Peyer's patch (tissue), 4 donors: ENCODE results near the gene BCL2L1. TPM values are rescaled to one million over a fixed set of nuclear protein-coding genes. Genes with fewer than 3 reads are reported as not detected.
A peak's percentile ranks its signal among the peaks of the same experiment; 100 is the strongest.

Source experiments
- DNase-seq, 3 donors: peaks; one replicate each; pipeline ENCODE4 v3.0.0-alpha.2; 2017 to 2019
- H3K27ac ChIP-seq, 4 donors: fragments of 200-600 bp; sonication (generic); one replicate each; pipeline ENCODE4 v1.5.1; 2016 to 2019
- H3K27me3 ChIP-seq, 2 donors: fragments of 200-600 bp; sonication (generic); one replicate each; pipeline ENCODE4 v1.5.1; 2019
- H3K36me3 ChIP-seq, 3 donors: fragments of 200-600 bp; sonication (generic); one replicate each; pipeline ENCODE4 v1.5.1; 2016 to 2019
- H3K4me1 ChIP-seq, 4 donors: fragments of 200-600 bp; sonication (generic); one replicate each; pipeline ENCODE4 v1.5.1; 2016 to 2019
- H3K4me3 ChIP-seq, 4 donors: fragments of 200-600 bp; sonication (generic); 1 replicate in 3 of 4; 2 replicates in 1 of 4; pipeline ENCODE4 v1.5.1; 2016 to 2019; ENCODE audit warnings: mild to moderate bottlenecking in 1 of 4
- H3K9me3 ChIP-seq, 4 donors: fragments of 200-600 bp; sonication (generic); one replicate each; pipeline ENCODE4 v1.5.1; 2016 to 2019; ENCODE audit warnings: mild to moderate bottlenecking in 1 of 4
- CTCF ChIP-seq, 6 experiments: fragments of 450-650 bp in 4 of 6; fragments of 200-600 bp in 2 of 6; sonication (generic) in 1 of 6; IDR thresholded peaks; one replicate each; pipeline ENCODE4 v1.5.1; 2017 to 2019; ENCODE audit warnings: antibody characterized with exemption in 6 of 6, mild to moderate bottlenecking in 3 of 6, moderate library complexity in 1 of 6
- POLR2A ChIP-seq, 2 donors: fragments of 450-650 bp; IDR thresholded peaks; one replicate each; pipeline ENCODE4 v1.5.1; 2017; ENCODE audit warnings: antibody characterized with exemption in 2 of 2, mild to moderate bottlenecking in 2 of 2, moderate library complexity in 2 of 2
- total RNA-seq, 4 donors: library from RNA; depleted of rRNA; stranded (reverse); fragments of >200 nt; gene quantifications; one replicate each; pipeline ENCODE4 v1.1.0, GENCODE V29; 2016

The BCL2L1 gene
- total RNA-seq, 4 donors from 2014 or later: 85.0 to 185 (median 144) TPM

GRCh38 chr20:31718952-31719643 lies 3.6 kb downstream of the BCL2L1 start:
- peak in 1 of 6 experiments; percentile 2 for TF ChIP-seq CTCF (IDR thresholded peaks at IDR 0.05)
- peak; percentile 42 to 68 for TF ChIP-seq POLR2A (IDR thresholded peaks at IDR 0.05)
- Histone ChIP-seq H3K4me3 (peak overlapping the region in 2 of 4 donors; percentile 72 to 85), H3K9me3 (no peaks in the 10 kb centered on the region), H3K27ac (peak overlapping the region; percentile 11 to 99 (median 96)), H3K4me1 (peaks cover 4 to 65% (median 13%) of the 10 kb centered on the region in 4 donors), H3K27me3 (no peaks in the 10 kb centered on the region), H3K36me3 (peaks cover 0 to 9% (median 0%) of the 10 kb centered on the region in 3 donors)
- DNase-seq: no peak

- no peak for DNase-seq
- Histone ChIP-seq H3K27ac (peak overlapping the region; percentile 11 to 65 (median 60)), H3K36me3 (peaks cover 0 to 9% (median 0%) of the 10 kb centered on the region in 3 donors), H3K27me3 (no peaks in the 10 kb centered on the region), H3K4me3 (peak overlapping the region in 2 of 4 donors; percentile 8 to 28), H3K4me1 (peaks cover 4 to 79% (median 17%) of the 10 kb centered on the region in 4 donors), H3K9me3 (no peaks in the 10 kb centered on the region)
- no peak for TF ChIP-seq POLR2A (IDR thresholded peaks at IDR 0.05)
- no peak for TF ChIP-seq CTCF (IDR thresholded peaks at IDR 0.05)
Measured at GRCh38 chr20:31717478-31718201, 5.0 kb downstream of the BCL2L1 start.

- Histone ChIP-seq H3K27ac (peak overlapping the region; percentile 11 to 65 (median 60)), H3K36me3 (peaks cover 0 to 9% (median 0%) of the 10 kb centered on the region in 3 donors), H3K9me3 (no peaks in the 10 kb centered on the region), H3K27me3 (no peaks in the 10 kb centered on the region), H3K4me3 (peak overlapping the region in 1 of 4 donors; percentile 8), H3K4me1 (peaks cover 5 to 86% (median 21%) of the 10 kb centered on the region in 4 donors)
- DNase-seq: no peak
- TF ChIP-seq CTCF (IDR thresholded peaks at IDR 0.05) (no peak), POLR2A (IDR thresholded peaks at IDR 0.05) (no peak)
Measured at GRCh38 chr20:31716818-31717477, 5.7 kb downstream of the BCL2L1 start.

GRCh38 chr20:31716351-31716750 lies 6.3 kb downstream of the BCL2L1 start:
- no peak for TF ChIP-seq POLR2A (IDR thresholded peaks at IDR 0.05)
- no peak for TF ChIP-seq CTCF (IDR thresholded peaks at IDR 0.05)
- peaks cover 11 to 86% (median 21%) of the 10 kb centered on the region in 4 donors for H3K4me1 ChIP-seq
- peak overlapping the region in 1 of 4 donors; percentile 8 for H3K4me3 ChIP-seq
- peaks cover 0 to 9% (median 0%) of the 10 kb centered on the region in 3 donors for H3K36me3 ChIP-seq
- no peaks in the 10 kb centered on the region for H3K9me3 ChIP-seq
- DNase-seq: no peak
- peak overlapping the region in 3 of 4 donors; percentile 11 to 65 (median 65) for H3K27ac ChIP-seq
- H3K27me3 ChIP-seq: no peaks in the 10 kb centered on the region

GRCh38 chr20:31715766-31716165 lies 6.9 kb downstream of the BCL2L1 start:
- H3K36me3 ChIP-seq: peaks cover 0 to 10% (median 0%) of the 10 kb centered on the region in 3 donors
- H3K27ac ChIP-seq: peak overlapping the region in 3 of 4 donors; percentile 11 to 65 (median 65)
- H3K4me3 ChIP-seq: no peak overlapping the region
- peaks cover 12 to 89% (median 18%) of the 10 kb centered on the region in 4 donors for H3K4me1 ChIP-seq
- TF ChIP-seq CTCF (IDR thresholded peaks at IDR 0.05) (no peak), POLR2A (IDR thresholded peaks at IDR 0.05) (no peak)
- peak in 1 of 3 donors; percentile 15 for DNase-seq
- H3K27me3 ChIP-seq: no peaks in the 10 kb centered on the region
- no peaks in the 10 kb centered on the region for H3K9me3 ChIP-seq
